ENCODE results near the gene KAT6B. TPM values are rescaled to one million over a fixed set of nuclear protein-coding genes. Genes with fewer than 3 reads are reported as not detected.
A peak's percentile ranks its signal among the peaks of the same experiment; 100 is the strongest.

Gene KAT6B
- total RNA-seq, 1 experiment from 2014 or later = 21.8 TPM

DNA sequence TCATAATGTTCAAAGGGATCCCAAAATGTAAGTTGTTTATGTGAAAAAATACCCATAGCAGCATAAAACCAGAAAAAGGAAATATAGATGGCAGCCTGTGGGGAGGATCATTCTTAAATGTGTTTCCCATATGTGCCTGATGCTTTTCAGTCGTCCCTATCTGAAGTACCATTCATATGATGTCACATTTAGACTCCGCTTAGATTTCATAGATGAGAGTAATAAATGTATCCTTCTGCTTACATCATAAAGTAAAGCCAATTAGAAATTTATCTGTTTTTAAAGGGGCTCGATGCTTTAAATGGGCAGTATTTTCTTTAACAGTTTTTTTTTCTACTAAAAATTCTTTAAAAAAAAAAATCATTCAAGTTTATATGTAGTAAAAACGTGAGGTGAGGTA lies 136.1 kb downstream of the KAT6B start:
- CTCF ChIA-PET = no interaction called here
- Histone ChIP-seq H3K4me1 (ENCODE audit: insufficient read depth, low read length, poor library complexity, severe bottlenecking) (peaks cover 23% of the 10 kb centered on the region), H3K27me3 (replicated peaks; ENCODE audit: insufficient read depth, low read depth, low read length, poor library complexity) (no peaks in the 10 kb centered on the region), H3K36me3 (ENCODE audit: insufficient read depth, low read length, poor library complexity, severe bottlenecking) (no peaks in the 10 kb centered on the region), H3K4me3 (ENCODE audit: low read depth, low read length, poor library complexity, severe bottlenecking) (no peak overlapping the region), H3K27ac (ENCODE audit: low read depth, low read length, poor library complexity, severe bottlenecking) (no peak overlapping the region), H3K9me3 (ENCODE audit: low read depth, low read length, poor library complexity, severe bottlenecking) (no peaks in the 10 kb centered on the region)
- intact Hi-C loops (cut with micrococcal nuclease; ENCODE audit: unreplicated experiment) = no loop called here
- TF ChIP-seq, protein P1, sequence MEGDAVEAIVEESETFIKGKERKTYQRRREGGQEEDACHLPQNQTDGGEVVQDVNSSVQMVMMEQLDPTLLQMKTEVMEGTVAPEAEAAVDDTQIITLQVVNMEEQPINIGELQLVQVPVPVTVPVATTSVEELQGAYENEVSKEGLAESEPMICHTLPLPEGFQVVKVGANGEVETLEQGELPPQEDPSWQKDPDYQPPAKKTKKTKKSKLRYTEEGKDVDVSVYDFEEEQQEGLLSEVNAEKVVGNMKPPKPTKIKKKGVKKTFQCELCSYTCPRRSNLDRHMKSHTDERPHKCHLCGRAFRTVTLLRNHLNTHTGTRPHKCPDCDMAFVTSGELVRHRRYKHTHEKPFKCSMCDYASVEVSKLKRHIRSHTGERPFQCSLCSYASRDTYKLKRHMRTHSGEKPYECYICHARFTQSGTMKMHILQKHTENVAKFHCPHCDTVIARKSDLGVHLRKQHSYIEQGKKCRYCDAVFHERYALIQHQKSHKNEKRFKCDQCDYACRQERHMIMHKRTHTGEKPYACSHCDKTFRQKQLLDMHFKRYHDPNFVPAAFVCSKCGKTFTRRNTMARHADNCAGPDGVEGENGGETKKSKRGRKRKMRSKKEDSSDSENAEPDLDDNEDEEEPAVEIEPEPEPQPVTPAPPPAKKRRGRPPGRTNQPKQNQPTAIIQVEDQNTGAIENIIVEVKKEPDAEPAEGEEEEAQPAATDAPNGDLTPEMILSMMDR (conservative IDR thresholded peaks at IDR 0.05; ENCODE audit: low read depth, low read length) = no peak
- TF ChIP-seq EZH2 (IDR thresholded peaks at IDR 0.05; ENCODE audit: borderline replicate concordance, low read depth, low read length, poor library complexity, severe bottlenecking) = no peak
- no peak for DNase-seq (ENCODE audit: low spot score)
- POLR2A ChIA-PET (ENCODE audit: low non-redundant PET) = no interaction called here
- BruUV-seq (replicated peaks) = no TSS peak

- no peaks in the 10 kb centered on the region for H3K27me3 ChIP-seq (replicated peaks; ENCODE audit: insufficient read depth, low read depth, low read length, poor library complexity)
- no peaks in the 10 kb centered on the region for H3K9me3 ChIP-seq (ENCODE audit: low read depth, low read length, poor library complexity, severe bottlenecking)
- H3K4me3 ChIP-seq (ENCODE audit: low read depth, low read length, poor library complexity, severe bottlenecking) = no peak overlapping the region
- intact Hi-C loops (cut with micrococcal nuclease; ENCODE audit: unreplicated experiment) = no loop called here
- no peak for TF ChIP-seq EZH2 (IDR thresholded peaks at IDR 0.05; ENCODE audit: borderline replicate concordance, low read depth, low read length, poor library complexity, severe bottlenecking)
- TF ChIP-seq, protein P1 (conservative IDR thresholded peaks at IDR 0.05; ENCODE audit: low read depth, low read length) = no peak
- ChIA-PET POLR2A (ENCODE audit: low non-redundant PET) (interaction anchor here (0.6 kb wide), 1 partner anchor 11 kb away, joined by 3 read pairs; no protein-coding TSS in a partner anchor), CTCF (no interaction called here)
- no peak for DNase-seq (ENCODE audit: low spot score)
- H3K36me3 ChIP-seq (ENCODE audit: insufficient read depth, low read length, poor library complexity, severe bottlenecking) = no peaks in the 10 kb centered on the region
- no TSS peak for BruUV-seq (replicated peaks)
- peaks cover 27% of the 10 kb centered on the region for H3K4me1 ChIP-seq (ENCODE audit: insufficient read depth, low read length, poor library complexity, severe bottlenecking)
- no peak overlapping the region for H3K27ac ChIP-seq (ENCODE audit: low read depth, low read length, poor library complexity, severe bottlenecking)
Observed at GRCh38 chr10:74963549-74963948, 137.1 kb downstream of the KAT6B start.

GRCh38 chr10:74967911-74968666 lies 141.7 kb downstream of the KAT6B start:
- Histone ChIP-seq H3K4me3 (ENCODE audit: low read depth, low read length, poor library complexity, severe bottlenecking) (peak overlapping the region; percentile 25), H3K9me3 (ENCODE audit: low read depth, low read length, poor library complexity, severe bottlenecking) (no peaks in the 10 kb centered on the region), H3K36me3 (ENCODE audit: insufficient read depth, low read length, poor library complexity, severe bottlenecking) (no peaks in the 10 kb centered on the region), H3K27me3 (replicated peaks; ENCODE audit: insufficient read depth, low read depth, low read length, poor library complexity) (no peaks in the 10 kb centered on the region), H3K4me1 (ENCODE audit: insufficient read depth, low read length, poor library complexity, severe bottlenecking) (peaks cover 60% of the 10 kb centered on the region), H3K27ac (ENCODE audit: low read depth, low read length, poor library complexity, severe bottlenecking) (peak overlapping the region; percentile 66)
- intact Hi-C loops (cut with micrococcal nuclease; ENCODE audit: unreplicated experiment) = loop anchor here (2.0 kb wide), 1 partner anchor 141 kb away; the partner anchor contains the start of gene KAT6B
- ChIA-PET CTCF (no interaction called here), POLR2A (ENCODE audit: low non-redundant PET) (interaction anchor here (0.6 to 0.7 kb wide), 2 partner anchors 549 to 730 kb away, joined by 3 to 6 read pairs; no protein-coding TSS in a partner anchor)
- TSS peak; percentile 51 for BruUV-seq (replicated peaks)
- peak; percentile 89 for DNase-seq (ENCODE audit: low spot score)
- no peak for TF ChIP-seq EZH2 (IDR thresholded peaks at IDR 0.05; ENCODE audit: borderline replicate concordance, low read depth, low read length, poor library complexity, severe bottlenecking)
- TF ChIP-seq, protein P1 (conservative IDR thresholded peaks at IDR 0.05; ENCODE audit: low read depth, low read length) = no peak

Data from A673 (cell line).